ENCODE data around the gene KLRG1.

The KLRG1 gene

DNA sequence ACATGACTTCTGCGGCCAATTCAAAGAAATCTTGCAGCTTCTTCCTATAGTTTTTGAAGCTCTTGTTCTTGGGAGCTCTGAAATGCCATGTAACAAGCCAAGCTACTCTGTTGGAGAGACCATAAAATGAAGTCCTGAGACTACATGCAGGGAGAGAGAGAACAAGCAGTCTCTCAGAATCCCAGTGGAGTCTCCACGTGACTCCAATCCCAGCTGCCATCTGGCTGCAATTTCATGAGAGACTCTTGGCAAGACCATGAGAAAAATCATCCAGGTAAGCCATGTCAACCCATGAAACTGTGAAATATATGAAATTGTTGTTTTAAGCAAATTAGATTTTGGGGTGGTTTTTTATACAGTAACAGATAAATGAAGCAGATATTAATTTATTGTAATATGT is 54.4 kb downstream of the KLRG1 start:
- no peak for DNase-seq

DNA sequence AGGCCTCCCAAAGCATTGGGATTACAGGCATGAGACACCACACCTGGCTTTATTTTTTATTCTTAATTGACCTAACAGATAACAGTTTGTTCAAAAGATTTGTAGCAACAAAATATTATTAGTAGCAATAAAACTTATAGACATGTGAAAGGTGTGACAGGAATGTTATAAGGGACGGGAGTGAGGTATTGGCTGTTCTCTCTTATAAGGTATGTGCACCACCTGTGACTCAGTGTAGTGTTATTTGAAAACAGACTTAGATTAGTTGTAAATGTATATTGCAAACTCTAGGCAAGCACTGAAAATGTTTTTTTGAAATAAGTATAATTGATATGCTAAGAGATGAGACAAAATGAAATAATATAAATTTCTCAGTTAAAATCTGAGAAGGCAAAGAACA is 57.8 kb downstream of the KLRG1 start:
- DNase-seq = no peak

DNA sequence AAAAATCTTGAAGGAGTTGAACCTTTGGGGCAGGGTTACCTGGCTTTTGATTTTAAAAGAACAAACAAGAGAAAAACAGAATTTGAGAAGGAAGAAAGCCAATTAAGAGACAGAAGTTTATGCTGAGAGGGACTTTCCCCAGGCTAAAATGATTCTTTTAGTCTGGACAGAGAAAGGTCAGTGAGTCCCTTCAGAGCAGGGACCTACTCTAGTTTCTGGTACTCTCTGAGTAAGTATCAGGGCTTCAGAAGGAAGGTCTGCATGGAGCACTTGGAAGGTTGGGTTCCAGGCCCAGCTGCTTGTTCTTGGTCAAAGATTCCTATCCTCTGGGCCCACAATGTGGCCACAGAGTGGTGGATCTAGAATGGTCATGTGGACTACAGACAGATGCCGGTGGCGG is 59.6 kb downstream of the KLRG1 start:
- DNase-seq = no peak

GRCh38 chr12:9049520-9050133 is 60.3 kb downstream of the KLRG1 start:
- DNase-seq = no peak

DNA sequence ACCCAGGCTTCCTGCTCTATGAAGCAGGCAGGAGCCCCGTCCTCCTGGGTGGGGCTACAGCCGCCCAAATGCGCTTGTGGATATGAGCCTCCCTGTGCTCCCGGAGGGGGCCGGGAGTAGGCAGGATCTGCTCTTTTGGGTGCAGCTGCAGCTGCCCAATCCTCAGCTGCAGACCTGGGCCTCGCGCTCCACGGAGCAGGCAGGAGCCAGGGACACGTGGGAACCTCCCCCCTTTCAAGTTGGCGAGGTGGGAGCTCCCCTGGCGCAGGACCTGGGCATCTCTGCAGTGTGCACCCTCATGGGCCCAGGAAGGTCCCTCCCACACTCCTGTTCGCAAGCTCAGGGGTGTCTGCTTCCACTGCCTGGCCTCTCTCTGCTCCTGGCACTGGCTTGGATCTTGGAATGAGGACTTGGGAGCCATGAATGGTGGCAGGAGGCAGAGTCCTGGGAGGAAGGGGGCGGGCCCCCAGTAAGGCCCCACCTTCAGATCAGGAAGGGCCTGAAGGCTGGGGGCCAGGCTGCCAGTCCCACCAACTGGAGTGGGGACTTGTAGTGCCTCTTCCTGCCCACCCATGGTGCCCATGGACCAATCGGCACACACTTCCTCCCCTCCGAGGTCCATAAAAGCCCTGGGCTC is 61.3 kb downstream of the KLRG1 start:
- DNase-seq = no peak

- DNase-seq = peak; percentile 59
These were observed 61.8 kb downstream of the KLRG1 start for GRCh38 chr12:9051158-9051550.

GRCh38 chr12:9052610-9053009 is 63.3 kb downstream of the KLRG1 start:
- DNase-seq = no peak

Data from right hindlimb (tissue), 1 donor.